GM12874 (cell line): ENCODE results near the gene PPARA.

Experiments
- CTCF ChIP-seq: IDR thresholded peaks from 2 replicates; pipeline ENCODE4 v1.5.1; 2011; ENCODE audit warnings: low read depth, mild to moderate bottlenecking, control low read depth, low read length, moderate library complexity; ENCODE audit not compliant: insufficient read depth

Gene PPARA

GRCh38 chr22:46262449-46263215, 112.3 kb downstream of the PPARA start:
- TF ChIP-seq CTCF = no peak

- TF ChIP-seq CTCF = no peak
Observed at GRCh38 chr22:46263216-46263590, 112.9 kb downstream of the PPARA start, which contains the start of gene PKDREJ. TSS of gene PKDREJ (minus strand) at chr22:46263343. CDS start at chr22:46263322, 21 bp downstream.

- TF ChIP-seq CTCF = no peak
Observed at GRCh38 chr22:46267431-46268279, 117.3 kb downstream of the PPARA start, which contains the start of gene TTC38. TSS of gene TTC38 (plus strand) at chr22:46268008. CDS start at chr22:46268040, 32 bp downstream.

GRCh38 chr22:46269564-46269963, 119.2 kb downstream of the PPARA start:
- no peak for TF ChIP-seq CTCF

- TF ChIP-seq CTCF = no peak
Observed at GRCh38 chr22:46272196-46272595, 121.9 kb downstream of the PPARA start.

GRCh38 chr22:46272762-46273431, 122.6 kb downstream of the PPARA start:
- TF ChIP-seq CTCF = no peak
